Measurements from ENCODE around the gene SEMA3C.

The SEMA3C gene

DNA sequence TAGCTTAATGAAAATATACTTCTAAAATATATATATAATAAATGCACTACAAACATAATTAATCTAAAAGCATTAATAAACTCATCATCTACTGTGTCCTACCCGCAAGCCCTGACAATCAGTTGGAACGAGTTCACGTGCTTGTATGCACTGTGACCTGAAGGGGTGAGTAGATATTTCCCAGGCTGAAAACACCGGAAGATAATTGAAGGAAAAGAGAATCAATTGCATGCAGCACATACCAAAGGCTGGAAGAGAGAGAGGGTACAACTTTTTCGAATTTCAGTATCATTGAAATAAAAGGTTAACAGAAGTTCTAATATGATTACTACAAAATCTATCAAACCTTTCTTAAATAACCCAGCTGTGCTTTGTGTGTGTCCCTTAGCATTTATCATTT is 94.6 kb downstream of the SEMA3C start:
- TF ChIP-seq GABPA (IDR thresholded peaks at IDR 0.05; ENCODE audit: low read depth): no peak
- TF ChIP-seq, protein P1, sequence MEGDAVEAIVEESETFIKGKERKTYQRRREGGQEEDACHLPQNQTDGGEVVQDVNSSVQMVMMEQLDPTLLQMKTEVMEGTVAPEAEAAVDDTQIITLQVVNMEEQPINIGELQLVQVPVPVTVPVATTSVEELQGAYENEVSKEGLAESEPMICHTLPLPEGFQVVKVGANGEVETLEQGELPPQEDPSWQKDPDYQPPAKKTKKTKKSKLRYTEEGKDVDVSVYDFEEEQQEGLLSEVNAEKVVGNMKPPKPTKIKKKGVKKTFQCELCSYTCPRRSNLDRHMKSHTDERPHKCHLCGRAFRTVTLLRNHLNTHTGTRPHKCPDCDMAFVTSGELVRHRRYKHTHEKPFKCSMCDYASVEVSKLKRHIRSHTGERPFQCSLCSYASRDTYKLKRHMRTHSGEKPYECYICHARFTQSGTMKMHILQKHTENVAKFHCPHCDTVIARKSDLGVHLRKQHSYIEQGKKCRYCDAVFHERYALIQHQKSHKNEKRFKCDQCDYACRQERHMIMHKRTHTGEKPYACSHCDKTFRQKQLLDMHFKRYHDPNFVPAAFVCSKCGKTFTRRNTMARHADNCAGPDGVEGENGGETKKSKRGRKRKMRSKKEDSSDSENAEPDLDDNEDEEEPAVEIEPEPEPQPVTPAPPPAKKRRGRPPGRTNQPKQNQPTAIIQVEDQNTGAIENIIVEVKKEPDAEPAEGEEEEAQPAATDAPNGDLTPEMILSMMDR (IDR thresholded peaks at IDR 0.05; ENCODE audit: insufficient read depth, low read length): no peak
- TF ChIP-seq, protein P2, sequence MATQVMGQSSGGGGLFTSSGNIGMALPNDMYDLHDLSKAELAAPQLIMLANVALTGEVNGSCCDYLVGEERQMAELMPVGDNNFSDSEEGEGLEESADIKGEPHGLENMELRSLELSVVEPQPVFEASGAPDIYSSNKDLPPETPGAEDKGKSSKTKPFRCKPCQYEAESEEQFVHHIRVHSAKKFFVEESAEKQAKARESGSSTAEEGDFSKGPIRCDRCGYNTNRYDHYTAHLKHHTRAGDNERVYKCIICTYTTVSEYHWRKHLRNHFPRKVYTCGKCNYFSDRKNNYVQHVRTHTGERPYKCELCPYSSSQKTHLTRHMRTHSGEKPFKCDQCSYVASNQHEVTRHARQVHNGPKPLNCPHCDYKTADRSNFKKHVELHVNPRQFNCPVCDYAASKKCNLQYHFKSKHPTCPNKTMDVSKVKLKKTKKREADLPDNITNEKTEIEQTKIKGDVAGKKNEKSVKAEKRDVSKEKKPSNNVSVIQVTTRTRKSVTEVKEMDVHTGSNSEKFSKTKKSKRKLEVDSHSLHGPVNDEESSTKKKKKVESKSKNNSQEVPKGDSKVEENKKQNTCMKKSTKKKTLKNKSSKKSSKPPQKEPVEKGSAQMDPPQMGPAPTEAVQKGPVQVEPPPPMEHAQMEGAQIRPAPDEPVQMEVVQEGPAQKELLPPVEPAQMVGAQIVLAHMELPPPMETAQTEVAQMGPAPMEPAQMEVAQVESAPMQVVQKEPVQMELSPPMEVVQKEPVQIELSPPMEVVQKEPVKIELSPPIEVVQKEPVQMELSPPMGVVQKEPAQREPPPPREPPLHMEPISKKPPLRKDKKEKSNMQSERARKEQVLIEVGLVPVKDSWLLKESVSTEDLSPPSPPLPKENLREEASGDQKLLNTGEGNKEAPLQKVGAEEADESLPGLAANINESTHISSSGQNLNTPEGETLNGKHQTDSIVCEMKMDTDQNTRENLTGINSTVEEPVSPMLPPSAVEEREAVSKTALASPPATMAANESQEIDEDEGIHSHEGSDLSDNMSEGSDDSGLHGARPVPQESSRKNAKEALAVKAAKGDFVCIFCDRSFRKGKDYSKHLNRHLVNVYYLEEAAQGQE (IDR thresholded peaks at IDR 0.05; ENCODE audit: insufficient replicate concordance, low read depth): no peak
- TF ChIP-seq SPI1 (IDR thresholded peaks at IDR 0.05; ENCODE audit: borderline replicate concordance, low read depth): no peak
- no peak for TF ChIP-seq POLR2AphosphoS5 (IDR thresholded peaks at IDR 0.05; ENCODE audit: low read depth)
- Histone ChIP-seq H3K4me3 (replicated peaks; ENCODE audit: insufficient read depth, low read length) (no peak overlapping the region), H3K27ac (replicated peaks) (no peak overlapping the region), H3K27me3 (ENCODE audit: insufficient read depth, poor library complexity, severe bottlenecking) (no peaks in the 10 kb centered on the region)
- no peak for DNase-seq (ENCODE audit: low read depth in 1 of 2, low spot score in 1 of 2)

DNA sequence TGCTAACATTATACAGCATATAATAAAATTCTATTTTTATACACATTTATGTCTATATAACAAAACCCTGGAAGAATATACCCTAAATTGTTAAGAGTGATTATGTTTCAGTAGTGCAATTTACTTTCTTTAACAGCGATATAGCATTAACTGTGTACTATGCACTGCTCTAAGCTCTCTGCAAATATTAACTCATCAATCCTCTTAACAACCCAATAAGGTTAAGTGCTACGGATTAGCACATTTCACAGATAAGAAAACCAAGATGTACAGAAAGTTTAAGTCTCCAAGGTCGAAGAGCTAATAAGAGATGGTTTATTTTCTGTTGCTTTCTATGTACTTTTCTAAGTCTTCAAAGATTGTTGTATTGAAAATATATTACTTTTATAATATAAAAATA is 95.8 kb downstream of the SEMA3C start:
- TF ChIP-seq, protein P1 (IDR thresholded peaks at IDR 0.05; ENCODE audit: insufficient read depth, low read length): no peak
- no peak for TF ChIP-seq GABPA (IDR thresholded peaks at IDR 0.05; ENCODE audit: low read depth)
- TF ChIP-seq SPI1 (IDR thresholded peaks at IDR 0.05; ENCODE audit: borderline replicate concordance, low read depth): no peak
- no peak for TF ChIP-seq POLR2AphosphoS5 (IDR thresholded peaks at IDR 0.05; ENCODE audit: low read depth)
- TF ChIP-seq, protein P2 (IDR thresholded peaks at IDR 0.05; ENCODE audit: insufficient replicate concordance, low read depth): no peak
- H3K4me3 ChIP-seq (replicated peaks; ENCODE audit: insufficient read depth, low read length): no peak overlapping the region
- no peak for DNase-seq (ENCODE audit: low read depth in 1 of 2, low spot score in 1 of 2)
- H3K27ac ChIP-seq (replicated peaks): no peak overlapping the region
- H3K27me3 ChIP-seq (ENCODE audit: insufficient read depth, poor library complexity, severe bottlenecking): no peaks in the 10 kb centered on the region

DNA sequence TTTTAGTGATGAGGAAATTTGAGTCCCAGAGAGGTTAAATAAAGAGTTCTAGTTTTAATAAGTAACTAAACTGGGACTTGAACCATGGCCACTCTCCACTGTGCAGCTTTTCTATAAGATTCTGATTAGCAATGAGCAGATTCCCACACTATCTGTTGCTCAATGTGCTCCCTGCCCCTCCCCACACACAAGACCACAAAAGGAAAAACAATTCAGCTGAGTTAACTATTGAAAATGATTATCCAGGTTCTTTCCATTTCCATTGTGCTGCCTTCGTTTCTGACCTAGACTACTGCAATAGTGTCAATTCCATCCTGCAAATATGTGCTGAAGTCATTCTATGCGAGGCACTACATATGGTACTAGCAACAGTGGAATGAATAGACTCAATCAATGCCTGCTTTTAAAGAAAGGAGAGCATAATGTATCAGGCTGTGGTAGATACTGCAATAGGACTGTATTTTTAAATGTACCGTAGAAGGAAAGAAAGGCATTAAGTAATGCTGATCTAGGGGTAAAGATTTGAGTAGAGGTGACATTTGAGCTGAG is 97.0 kb downstream of the SEMA3C start:
- no peak for DNase-seq (ENCODE audit: low read depth in 1 of 2, low spot score in 1 of 2)
- no peak for TF ChIP-seq SPI1 (IDR thresholded peaks at IDR 0.05; ENCODE audit: borderline replicate concordance, low read depth)
- TF ChIP-seq POLR2AphosphoS5 (IDR thresholded peaks at IDR 0.05; ENCODE audit: low read depth): no peak
- TF ChIP-seq, protein P1 (IDR thresholded peaks at IDR 0.05; ENCODE audit: insufficient read depth, low read length): no peak
- no peak for TF ChIP-seq GABPA (IDR thresholded peaks at IDR 0.05; ENCODE audit: low read depth)
- TF ChIP-seq, protein P2 (IDR thresholded peaks at IDR 0.05; ENCODE audit: insufficient replicate concordance, low read depth): no peak
- no peaks in the 10 kb centered on the region for H3K27me3 ChIP-seq (ENCODE audit: insufficient read depth, poor library complexity, severe bottlenecking)
- no peak overlapping the region for H3K27ac ChIP-seq (replicated peaks)
- H3K4me3 ChIP-seq (replicated peaks; ENCODE audit: insufficient read depth, low read length): no peak overlapping the region
